Gastrocnemius medialis (tissue), 4 donors: ENCODE measurements around the gene ABCC8. TPM values are rescaled to one million over a fixed set of nuclear protein-coding genes. Genes with fewer than 3 reads are reported as not detected.

Experiments
- ATAC-seq, 2 donors: fragments of 150-250 bp; one replicate each; pipeline ENCODE4 v1.9.1; 2016
- DNase-seq, 2 donors: peaks; one replicate each; pipeline ENCODE4 v3.0.0-alpha.2; 2019
- H3K27ac ChIP-seq, 4 donors: fragments of 200-600 bp; sonication (generic); 1 replicate in 1 of 4; 2 replicates in 3 of 4; pipeline ENCODE4 v1.5.1; 2016 to 2018; ENCODE audit warnings: mild to moderate bottlenecking in 2 of 4, moderate library complexity in 1 of 4
- H3K27me3 ChIP-seq, 3 donors: fragments of 200-600 bp; sonication (generic) in 2 of 3; 1 replicate in 1 of 3; 2 replicates in 2 of 3; pipeline versions ENCODE4 v1.5.1 to v1.6.0; 2016 to 2019; ENCODE audit warnings: mild to moderate bottlenecking in 1 of 3, moderate library complexity in 1 of 3
- H3K36me3 ChIP-seq, 2 donors: fragments of 200-600 bp; sonication (generic) in 1 of 2; one replicate each; pipeline ENCODE4 v1.5.1; 2017 to 2018
- H3K4me1 ChIP-seq, 2 donors: fragments of 200-600 bp; sonication (generic) in 1 of 2; one replicate each; pipeline ENCODE4 v1.5.1; 2016 to 2017; ENCODE audit warnings: mild to moderate bottlenecking in 2 of 2
- H3K4me3 ChIP-seq, 4 donors: fragments of 200-600 bp; sonication (generic) in 3 of 4; 1 replicate in 1 of 4; 2 replicates in 3 of 4; pipeline ENCODE4 v1.5.1; 2016 to 2019; ENCODE audit warnings: mild to moderate bottlenecking in 2 of 4
- H3K9me3 ChIP-seq, 3 donors: fragments of 200-600 bp; sonication (generic) in 2 of 3; 1 replicate in 1 of 3; 2 replicates in 2 of 3; pipeline ENCODE4 v1.5.1; 2016 to 2019
- POLR2A ChIP-seq, 2 donors: fragments of 450-650 bp; IDR thresholded peaks; one replicate each; pipeline ENCODE4 v1.6.1; 2017; ENCODE audit warnings: antibody characterized with exemption in 2 of 2, mild to moderate bottlenecking in 2 of 2, moderate library complexity in 2 of 2
- in situ Hi-C, 4 donors: fragments of 200-750 bp; cut with MboI; loops; one replicate each; pipeline versions ENCODE4 v1.15.0 to v1.8.0; 2017; ENCODE audit warnings: low sequenced_read_pairs in 4 of 4
- intact Hi-C: fragments of 100-400 bp; cut with DNase I; formaldehyde crosslinking; loops from one replicate; pipeline ENCODE4 v1.15.1; 2023; ENCODE audit warnings: low total_unique reads
- total RNA-seq, 4 donors: library from RNA; depleted of rRNA; stranded (reverse); fragments of >200 nt; gene quantifications; one replicate each; pipeline versions ENCODE4 v1.1.0 to v1.2.3, GENCODE V29; 2016
- TF ChIP-seq, protein P1 (sequence below), 5 experiments: fragments of 450-650 bp in 3 of 5; fragments of 200-600 bp in 2 of 5; sonication (generic) in 2 of 5; IDR thresholded peaks in 4 of 5; conservative IDR thresholded peaks in 1 of 5; 1 replicate in 4 of 5; 2 replicates in 1 of 5; pipeline ENCODE4 v1.5.1; 2016 to 2019; ENCODE audit warnings: antibody characterized with exemption in 5 of 5, mild to moderate bottlenecking in 3 of 5, moderate library complexity in 3 of 5

The ABCC8 gene
- total RNA-seq, 4 donors from 2014 or later: 0.33 to 4.0 (median 1.1) TPM

DNA sequence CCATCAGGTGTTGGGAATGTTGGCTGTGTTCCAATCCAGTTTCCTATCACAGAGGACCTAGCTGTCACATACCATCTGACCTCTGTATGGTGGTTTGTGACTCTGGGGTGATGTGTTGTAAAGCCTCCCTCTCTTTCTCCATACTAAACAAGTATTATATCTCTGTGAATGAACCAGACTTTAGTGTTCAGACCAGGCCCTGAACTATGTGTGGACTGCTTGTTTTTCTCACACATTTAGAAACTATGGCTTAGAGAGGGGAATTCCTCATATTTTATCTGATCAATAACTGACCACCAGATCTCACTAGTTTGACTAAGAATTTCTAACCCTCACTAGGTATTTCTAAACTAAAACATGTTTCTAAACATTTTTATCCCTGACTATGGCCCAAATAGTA is 107.6 kb downstream of the ABCC8 start:
- in situ Hi-C loops (no loop called here), intact Hi-C loops (no loop called here)
- peaks cover 0 to 14% (median 4%) of the 10 kb centered on the region in 3 donors for H3K9me3 ChIP-seq
- H3K4me1 ChIP-seq: peaks cover 0 to 10% of the 10 kb centered on the region in 2 donors
- no peaks in the 10 kb centered on the region for H3K27me3 ChIP-seq
- no peak for ATAC-seq
- H3K36me3 ChIP-seq: peaks cover 0 to 40% of the 10 kb centered on the region in 2 donors
- TF ChIP-seq, protein P1, sequence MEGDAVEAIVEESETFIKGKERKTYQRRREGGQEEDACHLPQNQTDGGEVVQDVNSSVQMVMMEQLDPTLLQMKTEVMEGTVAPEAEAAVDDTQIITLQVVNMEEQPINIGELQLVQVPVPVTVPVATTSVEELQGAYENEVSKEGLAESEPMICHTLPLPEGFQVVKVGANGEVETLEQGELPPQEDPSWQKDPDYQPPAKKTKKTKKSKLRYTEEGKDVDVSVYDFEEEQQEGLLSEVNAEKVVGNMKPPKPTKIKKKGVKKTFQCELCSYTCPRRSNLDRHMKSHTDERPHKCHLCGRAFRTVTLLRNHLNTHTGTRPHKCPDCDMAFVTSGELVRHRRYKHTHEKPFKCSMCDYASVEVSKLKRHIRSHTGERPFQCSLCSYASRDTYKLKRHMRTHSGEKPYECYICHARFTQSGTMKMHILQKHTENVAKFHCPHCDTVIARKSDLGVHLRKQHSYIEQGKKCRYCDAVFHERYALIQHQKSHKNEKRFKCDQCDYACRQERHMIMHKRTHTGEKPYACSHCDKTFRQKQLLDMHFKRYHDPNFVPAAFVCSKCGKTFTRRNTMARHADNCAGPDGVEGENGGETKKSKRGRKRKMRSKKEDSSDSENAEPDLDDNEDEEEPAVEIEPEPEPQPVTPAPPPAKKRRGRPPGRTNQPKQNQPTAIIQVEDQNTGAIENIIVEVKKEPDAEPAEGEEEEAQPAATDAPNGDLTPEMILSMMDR (IDR thresholded peaks at IDR 0.05 in 4 of 5, conservative IDR thresholded peaks at IDR 0.05 in 1 of 5): no peak
- no peak for TF ChIP-seq POLR2A (IDR thresholded peaks at IDR 0.05)
- no peak overlapping the region for H3K4me3 ChIP-seq
- no peak overlapping the region for H3K27ac ChIP-seq
- DNase-seq: no peak

DNA sequence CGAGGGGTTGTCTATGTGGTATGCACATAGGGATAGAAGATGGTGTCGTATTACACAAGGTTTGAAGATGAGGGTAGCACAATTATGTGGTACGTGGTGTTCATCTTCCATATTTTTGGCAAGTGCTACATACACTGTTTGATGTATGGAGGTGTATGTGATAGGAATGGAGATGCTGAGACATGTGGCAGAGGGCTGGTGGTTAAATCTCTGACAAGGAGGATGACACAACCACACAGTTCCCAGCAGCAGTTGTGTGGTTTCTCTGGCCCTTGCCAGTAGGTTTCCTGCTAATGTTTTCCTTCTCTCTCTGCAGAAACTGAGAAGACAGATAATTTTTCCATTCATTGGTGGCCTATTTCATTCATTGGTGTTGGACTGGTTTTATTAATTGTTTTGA is 108.1 kb downstream of the ABCC8 start:
- in situ Hi-C loops (no loop called here), intact Hi-C loops (no loop called here)
- Histone ChIP-seq H3K4me3 (no peak overlapping the region), H3K27me3 (no peaks in the 10 kb centered on the region), H3K27ac (no peak overlapping the region), H3K36me3 (peaks cover 0 to 40% of the 10 kb centered on the region in 2 donors), H3K4me1 (peaks cover 0 to 9% of the 10 kb centered on the region in 2 donors), H3K9me3 (peaks cover 0 to 14% (median 4%) of the 10 kb centered on the region in 3 donors)
- TF ChIP-seq, protein P1 (IDR thresholded peaks at IDR 0.05 in 4 of 5, conservative IDR thresholded peaks at IDR 0.05 in 1 of 5): no peak
- no peak for TF ChIP-seq POLR2A (IDR thresholded peaks at IDR 0.05)
- ATAC-seq: no peak
- DNase-seq: no peak

DNA sequence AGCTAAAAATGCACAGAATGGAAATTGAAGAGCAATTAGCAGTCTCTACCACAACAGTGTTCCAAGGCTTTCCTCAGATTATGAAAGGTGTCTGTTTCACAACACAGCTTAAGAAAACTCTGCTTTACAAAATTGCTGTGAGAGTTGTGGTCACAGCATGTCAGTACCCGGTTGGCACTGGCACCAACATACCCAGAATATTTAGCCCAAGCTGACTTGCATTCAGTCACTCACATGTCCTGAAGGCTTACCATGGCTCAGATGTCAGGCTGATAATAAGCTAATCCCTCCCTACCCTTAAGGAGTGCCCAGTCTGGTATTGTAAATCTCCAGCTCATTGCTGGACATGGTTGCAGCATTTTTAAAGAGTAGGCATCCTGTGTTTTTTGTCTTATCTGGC is 110.2 kb downstream of the ABCC8 start:
- in situ Hi-C loops (no loop called here), intact Hi-C loops (no loop called here)
- Histone ChIP-seq H3K4me3 (no peak overlapping the region), H3K9me3 (peaks cover 0 to 9% (median 0%) of the 10 kb centered on the region in 3 donors), H3K27me3 (no peaks in the 10 kb centered on the region), H3K27ac (no peak overlapping the region), H3K36me3 (peaks cover 0 to 33% of the 10 kb centered on the region in 2 donors), H3K4me1 (peaks cover 0 to 9% of the 10 kb centered on the region in 2 donors)
- TF ChIP-seq, protein P1 (IDR thresholded peaks at IDR 0.05 in 4 of 5, conservative IDR thresholded peaks at IDR 0.05 in 1 of 5): no peak
- DNase-seq (no peak), ATAC-seq (peak; percentile 28 to 36)

DNA sequence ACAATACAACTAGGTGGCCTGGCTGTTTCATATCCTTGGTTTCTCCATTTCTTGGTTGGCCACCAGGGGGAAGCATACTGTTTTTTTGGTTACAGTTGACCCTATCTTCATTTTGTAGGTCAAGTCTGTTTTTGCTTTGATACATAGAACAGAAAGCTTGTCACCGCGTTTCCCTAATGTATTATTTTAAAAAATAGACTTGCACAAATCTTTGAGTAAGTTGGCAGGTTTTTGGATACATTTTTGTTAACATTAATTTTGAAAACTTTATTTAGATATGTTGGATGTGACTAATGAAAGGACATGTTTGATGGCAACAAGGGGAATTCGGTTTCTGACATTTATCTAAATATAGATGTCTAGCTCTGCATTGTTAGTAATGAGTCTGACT is 122.0 kb downstream of the ABCC8 start:
- TF ChIP-seq POLR2A (IDR thresholded peaks at IDR 0.05): no peak
- TF ChIP-seq, protein P1 (IDR thresholded peaks at IDR 0.05 in 4 of 5, conservative IDR thresholded peaks at IDR 0.05 in 1 of 5): peak; percentile 41 to 72 (median 56)
- Histone ChIP-seq H3K4me1 (peaks cover 17 to 24% of the 10 kb centered on the region in 2 donors), H3K9me3 (no peaks in the 10 kb centered on the region), H3K27me3 (peaks cover 16 to 27% (median 25%) of the 10 kb centered on the region in 3 donors), H3K36me3 (no peaks in the 10 kb centered on the region), H3K4me3 (no peak overlapping the region), H3K27ac (no peak overlapping the region)
- ATAC-seq (peak; percentile 62 to 66), DNase-seq (peak; percentile 32 to 54)
- intact Hi-C loops (loop anchor here (1.0 to 10.0 kb wide), 4 partner anchors 30 to 277 kb away; partner anchors contain the start of genes PIK3C2A and RPS13), in situ Hi-C loops (no loop called here)
